ENCODE data around the gene S100P. TPM values are rescaled to one million over a fixed set of nuclear protein-coding genes. Genes with fewer than 3 reads are reported as not detected.
A peak's percentile ranks its signal among the peaks of the same experiment; 100 is the strongest.

The S100P gene
- total and polyA plus RNA-seq, 2 of the 4 experiments (the other 2 are of a cell fraction), result not detected

DNA sequence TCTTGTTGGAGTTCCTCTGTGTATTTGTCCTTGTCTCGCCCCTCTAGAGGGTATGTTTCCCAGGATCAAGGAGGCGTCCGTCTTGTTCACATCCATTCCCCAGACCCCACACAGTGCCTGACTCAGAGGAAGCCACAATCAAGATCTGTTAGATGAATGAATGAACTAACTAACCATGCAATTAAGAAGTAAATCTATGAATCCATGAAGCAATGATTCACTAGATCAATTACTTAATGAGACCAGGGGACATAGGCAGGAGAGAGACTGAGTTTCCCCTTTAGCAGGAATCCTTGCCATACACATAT, 34.2 kb downstream of the S100P start:
- H2BK20ac ChIP-seq (ENCODE audit: low read depth, low read length), result peak overlapping the region; percentile 49; the same call in 1 of the 2 replicates
- no peak overlapping the region; the same call in 1 of the 2 replicates for H3K14ac ChIP-seq (replicated peaks; ENCODE audit: low read depth, low read length)
- H4K5ac ChIP-seq (ENCODE audit: low read depth, low read length), result no peak overlapping the region
- H3K18ac ChIP-seq (ENCODE audit: low read depth, low read length), result no peak overlapping the region
- H3K9me1 ChIP-seq (ENCODE audit: insufficient read depth, low read length), result peaks cover 15% of the 10 kb centered on the region
- no peak for TF ChIP-seq NFE2L2 (IDR thresholded peaks at IDR 0.05; ENCODE audit: low read depth, low read length)
- TF ChIP-seq MXI1 (IDR thresholded peaks at IDR 0.05; ENCODE audit: borderline replicate concordance, low read depth, low read length), result no peak
- no peak for TF ChIP-seq CTCF (conservative IDR thresholded peaks at IDR 0.05; ENCODE audit: low read depth, low read length)
- no peak for TF ChIP-seq POLR2A (IDR thresholded peaks at IDR 0.05; ENCODE audit: low read depth, low read length)
- TF ChIP-seq, protein P1, sequence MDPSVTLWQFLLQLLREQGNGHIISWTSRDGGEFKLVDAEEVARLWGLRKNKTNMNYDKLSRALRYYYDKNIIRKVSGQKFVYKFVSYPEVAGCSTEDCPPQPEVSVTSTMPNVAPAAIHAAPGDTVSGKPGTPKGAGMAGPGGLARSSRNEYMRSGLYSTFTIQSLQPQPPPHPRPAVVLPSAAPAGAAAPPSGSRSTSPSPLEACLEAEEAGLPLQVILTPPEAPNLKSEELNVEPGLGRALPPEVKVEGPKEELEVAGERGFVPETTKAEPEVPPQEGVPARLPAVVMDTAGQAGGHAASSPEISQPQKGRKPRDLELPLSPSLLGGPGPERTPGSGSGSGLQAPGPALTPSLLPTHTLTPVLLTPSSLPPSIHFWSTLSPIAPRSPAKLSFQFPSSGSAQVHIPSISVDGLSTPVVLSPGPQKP (IDR thresholded peaks at IDR 0.05; ENCODE audit: borderline replicate concordance, low read depth, low read length), result no peak
- TF ChIP-seq, protein P2, sequence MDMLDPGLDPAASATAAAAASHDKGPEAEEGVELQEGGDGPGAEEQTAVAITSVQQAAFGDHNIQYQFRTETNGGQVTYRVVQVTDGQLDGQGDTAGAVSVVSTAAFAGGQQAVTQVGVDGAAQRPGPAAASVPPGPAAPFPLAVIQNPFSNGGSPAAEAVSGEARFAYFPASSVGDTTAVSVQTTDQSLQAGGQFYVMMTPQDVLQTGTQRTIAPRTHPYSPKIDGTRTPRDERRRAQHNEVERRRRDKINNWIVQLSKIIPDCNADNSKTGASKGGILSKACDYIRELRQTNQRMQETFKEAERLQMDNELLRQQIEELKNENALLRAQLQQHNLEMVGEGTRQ (IDR thresholded peaks at IDR 0.05; ENCODE audit: low read depth, low read length), result no peak
- no peak for TF ChIP-seq RFX5 (IDR thresholded peaks at IDR 0.05; ENCODE audit: low read depth, low read length)
- TF ChIP-seq BHLHE40 (IDR thresholded peaks at IDR 0.05; ENCODE audit: low read depth, low read length), result no peak
- no peak for TF ChIP-seq FOS (IDR thresholded peaks at IDR 0.05; ENCODE audit: low read depth, low read length)
- no peak for TF ChIP-seq CEBPB (IDR thresholded peaks at IDR 0.05; ENCODE audit: low read depth, low read length)
- TF ChIP-seq CHD1 (IDR thresholded peaks at IDR 0.05; ENCODE audit: low read depth, low read length), result no peak
- no peak overlapping the region for H4K91ac ChIP-seq (ENCODE audit: insufficient read depth, low read depth, low read length)
- dilution Hi-C loops (cut with HindIII; ENCODE audit: low sequenced_read_pairs, unreplicated experiment), result no loop called here
- no peak for DNase-seq
- H2AK5ac ChIP-seq (ENCODE audit: low read depth, low read length), result peak overlapping the region; percentile 73; the same call in 1 of the 2 replicates
- H3K4me1 ChIP-seq (ENCODE audit: control insufficient read depth, insufficient read depth, low read length), result peaks cover 10% of the 10 kb centered on the region
- 0 out of 4 replicates have a peak, but pooled peaks cover 0 to 2% of the 10 kb centered on the region in 2 experiments for H3K79me1 ChIP-seq (ENCODE audit: low read depth in 1 of 2, low read length in 2 of 2)
- no peak overlapping the region for H3K9ac ChIP-seq (ENCODE audit: low read depth, low read length)
- no peak overlapping the region for H2AK9ac ChIP-seq (replicated peaks; ENCODE audit: low read depth, low read length, poor library complexity)
- no peak overlapping the region for H3K27ac ChIP-seq (ENCODE audit: insufficient read depth, low read length)
- H2AFZ ChIP-seq (replicated peaks; ENCODE audit: low read length, poor library complexity), result peak overlapping the region; percentile 65
- no peak overlapping the region for H2BK5ac ChIP-seq (ENCODE audit: low read depth, low read length, poor library complexity, severe bottlenecking)
- 0 out of 4 replicates have a peak overlapping the region, but pooled peaks of 1 of the 2 experiments have one; percentile 36 for H4K8ac ChIP-seq (ENCODE audit: low read depth in 2 of 2, low read length in 2 of 2)
- intact Hi-C loops (cut with micrococcal nuclease), result no loop called here
- H3K4ac ChIP-seq (ENCODE audit: low read depth, low read length), result 0 out of 2 replicates have a peak overlapping the region, but pooled peaks have one; percentile 29
- H3K36me3 ChIP-seq (ENCODE audit: control insufficient read depth, insufficient read depth, low read length), result no peaks in the 10 kb centered on the region
- no peak for ATAC-seq (ENCODE audit: low read depth)
- H3K4me2 ChIP-seq (ENCODE audit: low read depth, low read length), result no peak overlapping the region
- no peak overlapping the region for H3K4me3 ChIP-seq (ENCODE audit: insufficient read depth, low read depth, low read length)
- in situ Hi-C loops (cut with MboI; ENCODE audit: low sequenced_read_pairs), result no loop called here
- H4K20me1 ChIP-seq (ENCODE audit: insufficient read depth, low read length), result no peaks in the 10 kb centered on the region
- no peak overlapping the region; the same call in 2 of the 3 replicates for H2BK15ac ChIP-seq (ENCODE audit: low read depth, low read length)
- POLR2A ChIA-PET (ENCODE audit: unreplicated experiment), result interaction anchor here (0.6 kb wide), 1 partner anchor 340 kb away, joined by 4 read pairs; the partner anchor contains the start of gene GRPEL1
- no peak overlapping the region for H3K56ac ChIP-seq (ENCODE audit: extremely low read depth, insufficient read depth, low read length)
- no peak overlapping the region for H2BK120ac ChIP-seq (ENCODE audit: low read depth, low read length)
- no peak overlapping the region for H3K23ac ChIP-seq (ENCODE audit: low read depth, low read length)
- H3K27me3 ChIP-seq (ENCODE audit: control insufficient read depth, insufficient read depth, low read length), result no peaks in the 10 kb centered on the region
- WGBS, 2 experiments (ENCODE audit: extremely low coverage in 2 of 2, insufficient read length in 1 of 2), result no CpG with 5 or more reads among the region's 3 CpGs
- no peaks in the 10 kb centered on the region for H3K9me3 ChIP-seq (ENCODE audit: control insufficient read depth, insufficient read depth, low read length)
- CTCF ChIA-PET, result no interaction called here
- no TSS peak for BruUV-seq (replicated peaks)
